ENCODE data around the gene BPIFB6.

GRCh38 chr20:32986331-32986966, 45.0 kb upstream of the BPIFB6 start:
- no peak for TF ChIP-seq CTCF (IDR thresholded peaks at IDR 0.05)
- TF ChIP-seq POLR2A (IDR thresholded peaks at IDR 0.05), result no peak
- no peak for TF ChIP-seq EP300 (IDR thresholded peaks at IDR 0.05; ENCODE audit: low read depth)
- TF ChIP-seq POLR2AphosphoS5 (IDR thresholded peaks at IDR 0.05), result no peak

Measured in transverse colon (tissue), 4 donors.